ENCODE measurements around the gene RYR2.

Gene RYR2

GRCh38 chr1:237033061-237033460 is 8.9 kb upstream of the RYR2 start:
- no peak for DNase-seq

GRCh38 chr1:237033804-237034203 is 8.2 kb upstream of the RYR2 start:
- no peak for DNase-seq

DNA sequence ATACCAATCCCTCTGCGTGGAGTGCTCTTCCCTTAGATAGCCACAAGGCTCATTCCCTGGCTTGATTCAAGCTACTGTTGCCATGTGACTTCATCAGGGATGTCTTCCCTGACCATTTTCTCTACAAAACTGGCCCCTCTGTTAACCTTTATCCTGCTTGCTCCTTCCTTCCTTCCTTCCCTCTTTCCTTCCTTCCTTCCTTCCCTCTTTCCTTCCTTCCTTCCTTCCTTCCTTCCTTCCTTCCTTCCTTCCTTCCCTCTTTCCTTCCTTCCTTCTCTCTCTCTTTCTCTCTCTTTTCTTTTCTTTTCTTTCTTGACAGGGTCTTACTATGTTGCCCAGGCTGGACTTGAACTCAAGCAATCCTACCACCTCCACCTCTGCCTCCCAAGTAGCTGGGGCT is 6.2 kb upstream of the RYR2 start:
- DNase-seq = no peak

DNA sequence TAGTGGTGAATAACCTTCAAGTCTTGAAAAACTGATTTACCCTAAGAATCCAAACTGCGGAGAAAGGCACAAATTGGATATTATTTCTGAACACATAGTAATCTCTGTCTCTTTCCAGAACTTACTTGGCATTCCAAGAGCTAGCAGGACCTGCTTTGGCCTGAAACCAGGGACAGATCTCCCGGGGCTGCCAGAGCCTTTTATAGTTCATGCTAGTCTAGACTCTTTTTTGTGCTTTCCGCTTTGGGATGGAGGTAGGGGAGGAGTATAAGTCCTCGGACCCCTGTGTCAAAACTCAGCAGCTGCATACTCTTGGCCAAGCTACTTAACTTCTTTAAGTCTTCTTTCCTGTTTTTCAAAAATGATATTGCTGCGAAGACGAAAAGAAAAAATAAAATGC is 3.8 kb upstream of the RYR2 start:
- no peak for DNase-seq

DNA sequence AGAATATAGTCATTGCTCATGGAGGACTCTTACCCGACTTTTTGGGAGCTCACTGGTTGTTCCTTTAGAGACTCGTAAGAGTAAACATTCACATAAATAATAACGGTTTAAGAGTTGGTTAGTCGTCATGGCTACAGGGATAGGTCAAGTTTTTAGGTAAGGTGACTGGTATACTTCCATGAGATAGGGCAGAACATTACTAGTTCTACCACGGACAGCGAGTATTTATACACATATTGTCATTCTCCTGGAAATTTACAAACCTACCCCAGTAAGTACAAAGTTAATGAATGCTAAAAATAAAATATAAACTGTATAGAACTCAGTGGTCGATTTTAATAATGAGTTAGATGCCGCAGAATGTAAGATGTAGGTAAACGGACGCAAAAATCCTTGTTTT is 1.2 kb upstream of the RYR2 start:
- no peak for DNase-seq

- DNase-seq = no peak
These were observed 556 bp upstream of the RYR2 start for GRCh38 chr1:237041461-237041794.

DNA sequence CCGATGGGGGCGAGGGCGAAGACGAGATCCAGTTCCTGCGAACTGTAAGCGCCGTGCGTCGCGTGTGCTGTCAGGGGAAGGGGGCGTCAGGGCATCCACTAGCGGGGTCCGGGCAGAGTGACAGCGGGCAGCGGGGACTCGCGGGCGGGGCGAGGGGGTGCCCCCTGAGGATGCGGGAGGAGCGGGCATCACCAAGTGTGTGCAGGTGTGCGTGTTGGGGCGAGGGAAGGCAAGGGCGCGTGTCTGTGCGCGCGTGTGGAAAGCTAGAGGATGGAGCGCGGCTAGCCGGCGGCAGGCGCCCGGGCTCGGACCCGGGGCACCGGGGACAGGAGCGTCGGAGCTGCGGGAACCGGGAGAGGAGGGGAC is 525 bp downstream of the RYR2 start:
- no peak for DNase-seq

DNA sequence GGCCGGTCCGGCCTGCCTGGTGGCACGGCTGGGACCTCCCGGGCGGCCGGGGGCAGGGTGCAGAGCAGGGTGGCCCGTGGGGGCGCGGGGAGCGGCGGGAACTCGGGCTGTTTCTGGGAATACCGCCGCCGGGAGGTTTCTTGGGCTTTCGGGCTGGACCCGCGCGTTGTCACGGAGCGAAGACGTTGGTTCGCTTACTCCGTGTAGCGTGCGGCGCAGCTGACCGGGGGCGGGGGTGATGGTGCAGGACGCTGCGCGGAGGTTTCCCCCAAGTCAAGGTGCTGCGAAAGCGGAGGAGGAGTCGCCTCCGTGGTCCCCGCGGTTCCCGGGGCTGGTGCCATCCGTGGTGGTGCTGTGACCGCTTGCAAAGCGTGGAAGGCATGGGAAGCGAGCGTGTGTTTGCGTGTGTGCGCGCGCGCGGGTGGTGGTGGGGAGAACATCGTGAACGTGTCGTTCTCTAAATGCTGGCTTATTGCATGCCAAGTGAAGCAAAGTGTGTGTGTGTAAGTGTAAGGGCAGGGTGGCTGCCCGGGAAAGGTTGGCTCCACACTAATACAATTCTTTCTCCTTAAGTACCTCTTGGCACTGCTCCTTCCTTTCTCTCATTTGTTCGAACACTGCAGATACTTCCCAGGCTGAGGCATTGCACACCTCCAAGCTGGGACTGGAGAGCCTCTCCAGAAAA is 1.1 kb downstream of the RYR2 start:
- DNase-seq = no peak

- DNase-seq = no peak
These were observed 2.1 kb downstream of the RYR2 start for GRCh38 chr1:237043846-237044636.

- no peak for DNase-seq
These were observed 3.5 kb downstream of the RYR2 start for GRCh38 chr1:237045278-237046016.

GRCh38 chr1:237048803-237049202 is 6.8 kb downstream of the RYR2 start:
- no peak for DNase-seq

GRCh38 chr1:237050185-237050584 is 8.2 kb downstream of the RYR2 start:
- no peak for DNase-seq

DNA sequence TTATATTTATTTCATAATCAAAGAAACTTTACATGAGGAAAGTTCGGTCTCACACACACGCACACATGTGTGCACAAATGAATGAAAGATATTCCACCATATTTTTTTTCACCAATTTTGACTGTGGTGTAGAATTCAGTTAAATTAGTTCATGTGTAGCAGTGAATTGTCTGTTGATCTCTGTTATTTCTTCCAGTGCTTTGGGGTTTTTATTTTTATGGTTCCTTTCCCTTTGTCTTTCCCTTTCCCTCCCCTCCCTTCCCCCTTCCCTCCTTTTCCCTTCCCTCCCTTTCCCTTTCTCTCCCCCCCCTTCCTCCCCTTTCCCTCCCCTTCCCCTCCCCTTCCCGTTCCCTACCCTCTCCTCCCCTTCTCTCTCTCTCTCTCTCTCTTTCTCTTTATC is 8.9 kb downstream of the RYR2 start:
- DNase-seq = no peak

- no peak for DNase-seq
These were observed 12.3 kb downstream of the RYR2 start for GRCh38 chr1:237054313-237054712.

DNA sequence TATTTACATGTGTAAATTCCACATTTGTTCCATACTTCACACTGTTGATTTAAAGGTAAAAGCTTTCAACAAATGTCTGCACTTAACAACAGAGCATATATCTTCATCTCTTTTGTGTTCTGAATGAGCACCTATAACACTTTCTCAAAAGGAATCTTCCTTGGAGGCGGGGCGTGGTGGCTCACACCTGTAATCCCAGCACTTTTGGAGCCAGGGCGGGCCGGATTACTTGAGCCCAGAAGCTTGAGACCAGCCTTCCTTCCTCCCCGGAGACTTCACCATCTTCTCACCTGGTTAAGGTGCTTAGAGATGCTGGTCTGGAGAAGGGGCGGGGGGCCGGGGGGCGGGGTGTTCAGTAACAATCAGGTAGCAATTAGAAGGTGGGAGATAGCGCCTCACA is 16.5 kb downstream of the RYR2 start:
- no peak for DNase-seq

DNA sequence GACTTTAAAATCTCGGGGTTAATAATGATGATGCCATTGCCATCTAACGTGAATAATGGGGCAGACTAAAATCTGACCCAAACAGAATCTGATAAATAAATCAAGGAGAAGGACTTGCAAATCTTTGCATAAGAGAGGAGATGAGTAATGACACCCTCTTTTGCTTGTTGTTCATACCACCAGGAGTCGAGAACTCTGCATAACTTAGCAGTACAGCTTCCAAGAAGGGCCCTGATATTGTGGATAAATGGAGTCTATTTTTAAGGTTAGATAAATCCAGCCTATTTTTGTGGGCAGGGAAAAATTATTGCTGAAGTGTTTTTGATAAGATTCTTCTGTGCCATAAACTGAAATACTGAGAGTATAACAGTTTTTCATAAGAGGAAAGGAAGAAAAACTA is 17.3 kb downstream of the RYR2 start:
- no peak for DNase-seq

DNA sequence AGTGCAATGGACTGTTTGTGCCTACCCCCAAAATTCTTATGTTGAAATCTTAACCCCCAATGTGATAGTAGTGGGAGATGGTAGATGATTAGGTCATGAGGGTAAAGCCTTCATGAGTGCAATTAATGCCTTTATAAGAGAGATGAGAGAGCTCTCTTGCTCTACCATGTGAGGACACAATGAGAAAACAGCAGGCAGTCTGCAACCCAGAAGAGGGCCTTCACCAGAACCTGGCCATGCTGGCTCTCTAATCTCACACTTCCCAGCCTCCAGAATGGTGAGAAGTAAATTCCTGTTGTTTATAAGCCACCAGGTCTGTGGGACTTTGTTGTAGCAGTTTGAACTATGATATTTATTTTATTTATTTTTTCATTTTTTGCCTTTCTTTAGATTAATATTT is 21.0 kb downstream of the RYR2 start:
- DNase-seq = no peak

GRCh38 chr1:237065903-237066302 is 23.9 kb downstream of the RYR2 start:
- DNase-seq = no peak

DNA sequence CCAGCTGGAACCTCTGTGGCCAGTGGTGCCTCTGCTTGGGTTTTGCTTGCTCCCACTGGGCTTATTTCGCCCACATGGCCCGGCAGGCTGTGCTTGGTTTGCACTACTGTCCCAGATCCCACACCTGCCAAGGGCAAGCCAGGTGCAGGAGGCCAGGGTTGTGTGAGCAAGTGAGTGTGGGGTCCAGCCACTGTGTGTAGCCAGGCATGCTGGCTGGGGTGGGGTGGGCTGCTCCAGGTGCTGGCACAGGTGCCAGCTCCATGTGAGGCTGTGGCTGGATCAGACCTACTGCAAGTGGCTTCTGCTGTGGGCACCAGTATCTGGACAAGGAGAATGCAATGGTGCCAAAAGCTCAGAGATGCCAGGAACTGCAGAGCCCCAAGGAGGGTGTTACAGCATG is 28.5 kb downstream of the RYR2 start:
- DNase-seq = no peak

GRCh38 chr1:237071641-237072420 is 29.8 kb downstream of the RYR2 start:
- no peak for DNase-seq

GRCh38 chr1:237074371-237075117 is 32.6 kb downstream of the RYR2 start:
- DNase-seq = no peak

DNA sequence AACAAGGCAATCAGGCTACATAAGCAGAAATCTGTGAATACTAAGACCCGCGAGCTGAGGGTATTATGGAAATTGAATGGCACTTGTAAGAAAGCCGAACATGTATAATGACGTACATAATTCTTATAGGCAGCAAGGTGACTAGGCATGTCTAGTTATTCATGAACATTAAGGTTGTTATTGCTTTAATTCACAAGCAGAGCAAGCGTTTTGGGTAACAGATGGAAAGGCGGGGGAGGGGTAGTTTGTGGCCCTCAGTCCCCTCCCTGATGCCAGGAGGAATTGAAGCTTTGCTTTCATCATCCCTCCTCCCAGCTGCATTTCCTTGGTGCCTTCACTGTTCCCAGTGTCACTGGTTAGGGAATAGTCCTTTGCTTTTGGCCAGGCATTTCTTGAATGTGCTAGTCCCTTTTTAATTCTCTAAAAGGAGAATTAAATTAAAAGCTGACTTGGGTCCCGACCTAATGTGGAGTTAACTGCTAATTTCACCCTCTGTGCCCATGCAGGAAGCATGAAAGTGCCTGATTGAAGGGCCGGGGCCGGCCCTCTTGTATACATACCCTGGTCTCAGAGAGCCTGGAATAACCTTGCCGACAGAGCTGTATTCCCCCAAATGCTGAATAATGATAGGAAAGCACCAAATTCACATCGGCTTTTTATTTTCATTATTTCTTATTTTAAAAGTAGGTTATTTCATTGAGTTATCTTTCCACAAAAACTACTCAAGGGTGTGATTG is 42.5 kb downstream of the RYR2 start:
- DNase-seq = no peak

All from NK-92 treated with Interleukin-12 subunit alpha and Interleukin-12 subunit beta, amount 100 ng/mL, for 24 hours (cell line).